GM19455 (cell line): Measurements from ENCODE around the gene C6orf62.
A peak's percentile ranks its signal among the peaks of the same experiment; 100 is the strongest.
"Not testable (repeated sequence)": the region's sequence is repeated elsewhere in the genome, so short reads cannot be mapped to it uniquely, and the experiment has no call there.

Experiments used
- ATAC-seq: cut with Tn5 transposase; IDR thresholded peaks from one replicate; pipeline ENCODE4 v1.9.1; 2021; ENCODE audit not compliant: unreplicated experiment

The C6orf62 gene

GRCh38 chr6:24668997-24669361 is 50.0 kb downstream of the C6orf62 start:
- no peak for ATAC-seq

- ATAC-seq: not testable (repeated sequence)
Measured at GRCh38 chr6:24668066-24668996, 50.6 kb downstream of the C6orf62 start.

- peak; percentile 3 for ATAC-seq
Measured at GRCh38 chr6:24667378-24667803, 51.6 kb downstream of the C6orf62 start.

GRCh38 chr6:24666641-24667377 is 52.1 kb downstream of the C6orf62 start, which contains the start of the genes ACOT13 and TDP2:
Gene ACOT13, plus strand, starts transcription at chr6:24667077. Its CDS starts 187 bp downstream, at chr6:24667264.
Gene TDP2, minus strand, starts transcription at chr6:24666899. Its CDS starts 37 bp downstream, at chr6:24666862.
- peak; percentile 96 for ATAC-seq

- peak; percentile 43 for ATAC-seq
Measured at GRCh38 chr6:24666097-24666640, 52.8 kb downstream of the C6orf62 start.

- ATAC-seq: no peak
Measured at GRCh38 chr6:24664046-24664987, 54.6 kb downstream of the C6orf62 start.

- no peak for ATAC-seq
Measured at GRCh38 chr6:24663189-24663588, 55.8 kb downstream of the C6orf62 start.

- no peak for ATAC-seq
Measured at GRCh38 chr6:24662236-24662635, 56.7 kb downstream of the C6orf62 start.

- ATAC-seq: not testable (repeated sequence)
Measured at GRCh38 chr6:24661759-24662158, 57.2 kb downstream of the C6orf62 start.

- ATAC-seq: no peak
Measured at GRCh38 chr6:24660105-24660504, 58.8 kb downstream of the C6orf62 start.

- no peak for ATAC-seq
Measured at GRCh38 chr6:24659561-24659960, 59.4 kb downstream of the C6orf62 start.

GRCh38 chr6:24658573-24659560 is 60.1 kb downstream of the C6orf62 start:
- no peak for ATAC-seq

- no peak for ATAC-seq
Measured at GRCh38 chr6:24655215-24655614, 63.7 kb downstream of the C6orf62 start.
